ENCODE measurements around the gene MRPL42.
A peak's percentile ranks its signal among the peaks of the same experiment; 100 is the strongest.

MRPL42 gene

DNA sequence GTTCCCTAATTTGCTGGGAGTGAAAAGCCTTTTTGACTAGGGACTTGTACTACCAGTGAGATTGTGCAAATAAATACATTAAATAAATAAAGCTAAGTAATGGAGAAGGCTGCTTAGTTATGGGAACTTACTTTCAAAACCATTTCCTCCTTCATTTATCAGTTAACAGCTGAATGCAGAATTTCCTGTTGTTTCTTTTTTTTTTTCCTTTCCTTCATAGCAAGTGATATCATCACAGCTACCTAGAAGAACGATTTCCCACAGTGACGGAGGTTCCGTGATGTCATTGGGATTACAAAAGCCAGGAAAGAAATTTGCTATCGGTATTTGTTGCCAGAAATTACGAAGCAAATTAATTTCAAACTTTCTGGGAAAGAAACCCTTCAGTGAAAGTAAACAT, 63.0 kb downstream of the MRPL42 start:
- Histone ChIP-seq H3K4me3 (ENCODE audit: low read length) (no peak overlapping the region), H3K36me3 (ENCODE audit: control insufficient read depth, low read length) (no peaks in the 10 kb centered on the region), H3K27ac (ENCODE audit: low read depth, low read length) (no peak overlapping the region), H4K20me1 (ENCODE audit: control insufficient read depth, insufficient read depth, low read depth, low read length) (no peaks in the 10 kb centered on the region), H3F3A (ENCODE audit: control insufficient read depth, insufficient read depth) (no peaks in the 10 kb centered on the region), H3K4me2 (ENCODE audit: low read length) (no peak overlapping the region), H3K9me3 (ENCODE audit: control insufficient read depth, insufficient read depth, low read length) (no peaks in the 10 kb centered on the region), H3K4me1 (ENCODE audit: control insufficient read depth, low read length) (no peaks in the 10 kb centered on the region), H3K79me2 (ENCODE audit: control insufficient read depth, low read length) (no peaks in the 10 kb centered on the region), H3K27me3 (ENCODE audit: control insufficient read depth, low read length) (peaks cover 12% of the 10 kb centered on the region), H3K9me2 (replicated peaks; ENCODE audit: control insufficient read depth, low read length) (no peaks in the 10 kb centered on the region)
- no peak for TF ChIP-seq EZH2phosphoT487 (IDR thresholded peaks at IDR 0.05; ENCODE audit: borderline replicate concordance, low read length)
- TF ChIP-seq CTCF (IDR thresholded peaks at IDR 0.05; ENCODE audit: low read depth, low read length, poor library complexity, severe bottlenecking) = no peak

DNA sequence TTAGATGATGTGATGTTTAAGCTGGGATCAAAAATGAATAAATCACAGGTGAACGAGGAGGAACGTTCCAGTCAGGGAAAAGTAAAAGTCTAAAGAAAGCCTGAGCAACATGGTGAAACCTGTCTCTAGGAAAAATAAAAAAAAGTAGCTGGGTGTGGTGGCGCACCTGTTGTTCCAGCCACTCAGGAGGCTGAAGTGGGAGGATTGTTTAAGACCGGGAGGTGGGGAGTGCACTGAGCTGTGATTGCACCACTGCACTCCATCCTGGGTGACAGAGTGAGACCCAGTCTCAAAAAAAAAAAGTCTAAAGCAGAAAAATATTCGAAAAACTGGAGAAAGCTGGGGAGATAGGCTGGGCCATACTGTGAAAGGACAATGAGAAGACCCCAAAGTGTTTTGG, 66.0 kb downstream of the MRPL42 start:
- H3K4me1 ChIP-seq (ENCODE audit: control insufficient read depth, low read length) = peaks cover 13% of the 10 kb centered on the region
- no peaks in the 10 kb centered on the region for H3K36me3 ChIP-seq (ENCODE audit: control insufficient read depth, low read length)
- H3F3A ChIP-seq (ENCODE audit: control insufficient read depth, insufficient read depth) = peaks cover 3% of the 10 kb centered on the region; the same call in 1 of the 2 replicates
- no peaks in the 10 kb centered on the region for H4K20me1 ChIP-seq (ENCODE audit: control insufficient read depth, insufficient read depth, low read depth, low read length)
- TF ChIP-seq EZH2phosphoT487 (IDR thresholded peaks at IDR 0.05; ENCODE audit: borderline replicate concordance, low read length) = no peak
- TF ChIP-seq CTCF (IDR thresholded peaks at IDR 0.05; ENCODE audit: low read depth, low read length, poor library complexity, severe bottlenecking) = no peak
- peaks cover 6% of the 10 kb centered on the region; the same call in 1 of the 2 replicates for H3K27me3 ChIP-seq (ENCODE audit: control insufficient read depth, low read length)
- no peak overlapping the region for H3K4me2 ChIP-seq (ENCODE audit: low read length)
- no peak overlapping the region for H3K4me3 ChIP-seq (ENCODE audit: low read length)
- no peaks in the 10 kb centered on the region for H3K9me3 ChIP-seq (ENCODE audit: control insufficient read depth, insufficient read depth, low read length)
- H3K9me2 ChIP-seq (replicated peaks; ENCODE audit: control insufficient read depth, low read length) = no peaks in the 10 kb centered on the region
- H3K79me2 ChIP-seq (ENCODE audit: control insufficient read depth, low read length) = no peaks in the 10 kb centered on the region
- H3K27ac ChIP-seq (ENCODE audit: low read depth, low read length) = no peak overlapping the region

GRCh38 chr12:93536111-93536765, 68.9 kb downstream of the MRPL42 start:
- H3K27ac ChIP-seq (ENCODE audit: low read depth, low read length) = peak overlapping the region; percentile 6; the same call in 1 of the 2 replicates
- H3K4me3 ChIP-seq (ENCODE audit: low read length) = no peak overlapping the region
- H3K4me2 ChIP-seq (ENCODE audit: low read length) = peak overlapping the region; percentile 30
- no peaks in the 10 kb centered on the region for H3K36me3 ChIP-seq (ENCODE audit: control insufficient read depth, low read length)
- H3K9me3 ChIP-seq (ENCODE audit: control insufficient read depth, insufficient read depth, low read length) = no peaks in the 10 kb centered on the region
- no peaks in the 10 kb centered on the region for H4K20me1 ChIP-seq (ENCODE audit: control insufficient read depth, insufficient read depth, low read depth, low read length)
- TF ChIP-seq EZH2phosphoT487 (IDR thresholded peaks at IDR 0.05; ENCODE audit: borderline replicate concordance, low read length) = no peak
- TF ChIP-seq CTCF (IDR thresholded peaks at IDR 0.05; ENCODE audit: low read depth, low read length, poor library complexity, severe bottlenecking) = no peak
- 0 out of 2 replicates have a peak, but pooled peaks cover 5% of the 10 kb centered on the region for H3K27me3 ChIP-seq (ENCODE audit: control insufficient read depth, low read length)
- H3K79me2 ChIP-seq (ENCODE audit: control insufficient read depth, low read length) = no peaks in the 10 kb centered on the region
- no peaks in the 10 kb centered on the region for H3K9me2 ChIP-seq (replicated peaks; ENCODE audit: control insufficient read depth, low read length)
- peaks cover 13% of the 10 kb centered on the region for H3K4me1 ChIP-seq (ENCODE audit: control insufficient read depth, low read length)
- H3F3A ChIP-seq (ENCODE audit: control insufficient read depth, insufficient read depth) = peaks cover 3% of the 10 kb centered on the region; the same call in 1 of the 2 replicates
